ENCODE results near the gene CAPZB. TPM values are rescaled to one million over a fixed set of nuclear protein-coding genes. Genes with fewer than 3 reads are reported as not detected.

The CAPZB gene
- total RNA-seq, 2 experiments from 2014 or later: 335 to 340 TPM

- intact Hi-C loops (cut with micrococcal nuclease): no loop called here
- Mint-ChIP-seq H3K27me3 (no peaks in the 10 kb centered on the region), H3K36me3 (ENCODE audit: low read depth) (peaks cover 17% of the 10 kb centered on the region), H3K4me1 (ENCODE audit: low read depth) (peaks cover 72% of the 10 kb centered on the region), H3K4me3 (no peak overlapping the region), H3K27ac (peak overlapping the region; percentile 50), H3K9me3 (no peaks in the 10 kb centered on the region)
- ChIA-PET POLR2A (interaction anchor here (0.7 to 1.5 kb wide), 4 partner anchors 8 to 71 kb away, joined by 3 to 4 read pairs (median 3); no protein-coding TSS in a partner anchor), CTCF (interaction anchor here (1.0 to 2.9 kb wide), 9 partner anchors 10 to 247 kb away, joined by 3 to 18 read pairs (median 4); no protein-coding TSS in a partner anchor)
- no peak for TF ChIP-seq CTCF (IDR thresholded peaks at IDR 0.05)
- DNase-seq (no peak), ATAC-seq (no peak)
These were observed 78.7 kb downstream of the CAPZB start for GRCh38 chr1:19406680-19407079.

- Mint-ChIP-seq H3K4me3 (no peak overlapping the region), H3K27me3 (no peaks in the 10 kb centered on the region), H3K4me1 (ENCODE audit: low read depth) (peaks cover 69% of the 10 kb centered on the region), H3K27ac (peak overlapping the region; percentile 50), H3K36me3 (ENCODE audit: low read depth) (peaks cover 12% of the 10 kb centered on the region), H3K9me3 (no peaks in the 10 kb centered on the region)
- TF ChIP-seq CTCF (IDR thresholded peaks at IDR 0.05): no peak
- ATAC-seq (peak; percentile 56), DNase-seq (peak; percentile 49)
- intact Hi-C loops (cut with micrococcal nuclease): no loop called here
- CTCF ChIA-PET: interaction anchor here (0.6 to 2.9 kb wide), 12 partner anchors 10 to 247 kb away, joined by 3 to 18 read pairs (median 3); no protein-coding TSS in a partner anchor
- POLR2A ChIA-PET: interaction anchor here (0.7 to 1.5 kb wide), 4 partner anchors 9 to 191 kb away, joined by 3 to 4 read pairs (median 3); a partner anchor contains a TSS
These were observed 79.4 kb downstream of the CAPZB start for GRCh38 chr1:19405761-19406487.

- peaks cover 71% of the 10 kb centered on the region for H3K4me1 Mint-ChIP-seq (ENCODE audit: low read depth)
- peak overlapping the region; percentile 5 for H3K27ac Mint-ChIP-seq
- DNase-seq (no peak), ATAC-seq (no peak)
- no peaks in the 10 kb centered on the region for H3K27me3 Mint-ChIP-seq
- no peak overlapping the region for H3K4me3 Mint-ChIP-seq
- ChIA-PET POLR2A (interaction anchor here (1.0 to 1.5 kb wide), 2 partner anchors 72 to 192 kb away, joined by 3 to 4 read pairs; a partner anchor contains a TSS), CTCF (interaction anchor here (0.6 to 2.9 kb wide), 10 partner anchors 11 to 248 kb away, joined by 3 to 18 read pairs (median 4); no protein-coding TSS in a partner anchor)
- no peak for TF ChIP-seq CTCF (IDR thresholded peaks at IDR 0.05)
- H3K9me3 Mint-ChIP-seq: no peaks in the 10 kb centered on the region
- H3K36me3 Mint-ChIP-seq (ENCODE audit: low read depth): peaks cover 16% of the 10 kb centered on the region
- intact Hi-C loops (cut with micrococcal nuclease): no loop called here
These were observed 80.1 kb downstream of the CAPZB start for GRCh38 chr1:19405195-19405760.

- no peak overlapping the region for H3K4me3 Mint-ChIP-seq
- intact Hi-C loops (cut with micrococcal nuclease): no loop called here
- no peaks in the 10 kb centered on the region for H3K27me3 Mint-ChIP-seq
These were observed 80.6 kb downstream of the CAPZB start for GRCh38 chr1:19404748-19405147.

More at GRCh38 chr1:19404748-19405147, 80.6 kb downstream of the CAPZB start:
- peak overlapping the region; percentile 27 for H3K27ac Mint-ChIP-seq
- no peaks in the 10 kb centered on the region for H3K9me3 Mint-ChIP-seq
- ChIA-PET CTCF (interaction anchor here (1.1 to 2.9 kb wide), 5 partner anchors 11 to 178 kb away, joined by 3 to 18 read pairs (median 4); no protein-coding TSS in a partner anchor), POLR2A (no interaction called here)
- peaks cover 70% of the 10 kb centered on the region for H3K4me1 Mint-ChIP-seq (ENCODE audit: low read depth)
- DNase-seq (no peak), ATAC-seq (no peak)
- TF ChIP-seq CTCF (IDR thresholded peaks at IDR 0.05): no peak
- H3K36me3 Mint-ChIP-seq (ENCODE audit: low read depth): peaks cover 20% of the 10 kb centered on the region

All from activated CD8-positive, alpha-beta T cell treated with anti-CD3 and anti-CD28 coated beads for 36 hours (primary cell).